NB4 (cell line): ENCODE measurements around the gene GNG7.

Experiments used
- CTCF ChIP-seq: IDR thresholded peaks from one replicate; pipeline ENCODE4 v1.5.1; 2012; ENCODE audit warnings: low read depth, low read length
- MAX ChIP-seq: IDR thresholded peaks from 2 replicates; pipeline ENCODE4 v1.6.1; 2011; ENCODE audit warnings: low read depth, low read length
- POLR2A ChIP-seq: IDR thresholded peaks from 2 replicates; pipeline ENCODE4 v1.6.1; 2011; ENCODE audit warnings: mild to moderate bottlenecking; ENCODE audit not compliant: insufficient read length; ENCODE audit errors: extremely low read depth

GRCh38 chr19:2721570-2722540 is 19.4 kb upstream of the GNG7 start:
- TF ChIP-seq CTCF (no peak), POLR2A (no peak), MAX (no peak)
